ENCODE measurements around the gene DDI1.

Gene DDI1

DNA sequence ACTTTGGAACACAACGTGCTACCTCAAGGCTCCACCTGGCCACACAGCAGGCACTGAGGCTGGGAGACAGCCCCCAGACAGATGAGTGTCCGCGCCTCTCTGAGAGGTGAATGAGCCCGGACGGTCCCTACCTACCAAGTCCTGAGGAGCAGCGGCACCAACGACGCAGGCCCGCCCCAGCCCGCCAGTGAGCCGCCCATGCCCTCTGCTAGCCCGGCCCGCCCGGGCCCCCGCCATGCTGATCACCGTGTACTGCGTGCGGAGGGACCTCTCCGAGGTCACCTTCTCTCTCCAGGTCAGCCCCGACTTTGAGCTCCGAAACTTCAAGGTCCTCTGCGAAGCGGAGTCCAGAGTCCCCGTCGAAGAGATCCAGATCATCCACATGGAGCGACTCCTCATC lies at the start of gene DDI1:
DDI1 (plus strand) TSS at position 53 of the 400 bp plus-strand sequence; CDS start at position 236, 183 bp downstream.
- DNase-seq (ENCODE audit: low read depth in 2 of 2), result no peak

DNA sequence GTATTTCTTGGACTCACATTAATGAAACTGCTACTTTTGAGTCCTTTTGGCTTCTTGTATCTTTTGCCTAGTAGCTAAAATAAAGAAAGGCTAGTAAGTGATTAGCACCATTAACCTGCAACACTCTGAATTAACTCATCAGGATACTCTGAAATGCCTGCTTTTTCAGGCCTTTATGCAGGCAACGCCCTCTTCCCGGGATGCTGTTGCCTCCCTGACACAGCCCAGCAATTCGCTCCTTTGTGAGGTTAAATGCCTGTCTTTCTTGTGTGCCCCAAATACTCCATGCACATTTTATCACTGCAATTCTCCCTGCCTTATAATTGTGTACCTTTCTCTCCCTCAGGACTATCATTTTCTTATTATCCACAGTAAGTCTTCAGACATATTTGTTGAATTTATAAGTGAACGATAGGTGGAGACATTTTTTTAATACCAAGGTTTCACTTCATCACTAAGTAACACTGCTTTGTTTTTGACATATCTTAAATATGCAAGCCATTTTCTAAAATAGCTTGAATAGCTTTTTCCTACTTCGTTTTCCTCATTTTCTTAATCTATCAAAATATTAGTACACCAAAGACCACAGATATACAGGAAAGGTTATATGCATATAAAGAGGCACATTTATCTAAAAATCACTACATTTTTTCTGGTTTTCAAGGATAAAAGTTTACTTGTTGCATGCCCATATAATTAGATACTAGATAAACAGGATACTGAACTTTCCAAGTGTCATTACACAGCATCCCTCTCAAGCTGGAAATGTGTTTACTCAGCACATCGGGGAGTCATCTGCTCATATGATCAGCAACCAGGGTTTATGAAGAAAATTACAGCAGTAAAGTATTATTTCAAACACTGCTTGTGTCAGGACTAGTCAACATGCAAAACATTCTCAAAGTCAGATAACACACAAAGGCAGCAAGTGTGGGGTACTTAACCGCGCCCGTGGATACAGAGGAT lies 48.5 kb upstream of the DDI1 start:
- DNase-seq (ENCODE audit: low read depth in 2 of 2), result no peak

DNA sequence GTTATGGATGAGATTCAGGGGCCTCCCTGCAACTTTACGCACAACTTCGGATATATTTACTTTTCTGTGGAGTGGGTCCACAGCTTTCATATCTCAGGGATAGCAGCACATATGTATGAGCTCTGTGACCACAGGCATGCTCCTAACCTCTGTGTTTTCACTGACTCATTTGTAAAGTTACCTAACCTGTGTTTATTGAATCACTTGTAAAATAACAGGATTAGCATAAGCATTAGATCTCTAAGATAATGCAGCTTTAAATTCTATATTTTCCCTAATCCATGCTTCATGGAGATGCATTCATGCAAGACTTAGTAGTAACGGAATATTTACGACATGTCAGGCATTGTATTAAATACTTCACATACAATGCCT lies 47.9 kb upstream of the DDI1 start:
- DNase-seq (ENCODE audit: low read depth in 2 of 2), result no peak

DNA sequence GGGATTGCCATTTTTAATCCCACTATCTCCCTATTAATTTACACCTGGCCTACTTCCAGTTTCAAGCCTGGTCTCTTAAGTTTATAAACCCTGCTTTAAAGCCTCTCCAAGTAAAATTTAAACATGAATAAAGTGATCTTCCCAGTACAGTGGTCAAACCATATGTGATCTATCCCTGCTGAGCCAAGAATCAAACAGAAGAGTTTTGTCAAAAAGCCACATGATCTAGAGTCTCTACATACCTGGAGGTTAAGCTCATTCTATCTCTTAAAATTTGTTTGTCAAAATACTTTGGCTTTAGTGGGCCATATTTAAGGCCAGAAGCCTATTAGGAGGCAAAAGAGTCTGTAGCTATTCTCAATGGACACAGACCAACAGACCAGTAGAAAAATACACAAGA lies 42.9 kb upstream of the DDI1 start:
- DNase-seq (ENCODE audit: low read depth in 2 of 2), result no peak

DNA sequence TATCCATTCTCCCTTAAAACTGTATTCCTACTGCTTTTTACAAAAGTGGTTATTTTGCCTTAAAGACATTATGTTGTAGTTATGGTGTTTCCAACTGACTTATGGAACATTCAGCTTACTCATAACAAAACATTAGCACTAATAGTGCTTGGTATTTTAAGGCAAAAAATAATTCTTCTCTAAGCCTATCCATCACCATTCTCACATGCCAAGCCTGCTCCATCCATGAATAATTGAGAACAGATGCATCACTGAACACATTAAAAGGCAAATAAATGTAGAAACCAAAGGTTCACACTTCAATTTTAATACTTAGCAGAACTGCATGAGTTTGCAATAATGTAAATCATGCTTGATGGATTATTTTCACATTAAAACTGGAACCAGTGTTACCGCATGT lies 42.3 kb upstream of the DDI1 start:
- no peak for DNase-seq (ENCODE audit: low read depth in 2 of 2)

DNA sequence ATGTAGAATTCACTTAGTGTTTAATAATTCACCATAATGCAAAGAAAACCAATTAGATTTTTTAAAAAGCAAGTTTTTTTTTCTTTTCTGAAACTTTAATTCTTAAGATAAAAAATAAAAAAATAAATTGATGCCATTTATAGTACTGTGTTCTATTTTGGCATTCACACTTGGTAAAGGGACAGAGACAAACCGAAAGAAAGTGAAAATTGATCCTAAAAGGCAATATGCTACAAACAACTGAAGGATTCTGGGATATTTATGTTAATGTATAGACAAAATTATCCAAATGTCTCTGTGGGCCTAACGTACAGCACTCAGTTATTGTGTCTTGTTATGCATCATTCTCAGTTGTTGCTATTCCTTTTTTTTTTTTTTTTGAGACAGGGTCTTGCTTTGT lies 41.9 kb upstream of the DDI1 start:
- DNase-seq (ENCODE audit: low read depth in 2 of 2), result no peak

DNA sequence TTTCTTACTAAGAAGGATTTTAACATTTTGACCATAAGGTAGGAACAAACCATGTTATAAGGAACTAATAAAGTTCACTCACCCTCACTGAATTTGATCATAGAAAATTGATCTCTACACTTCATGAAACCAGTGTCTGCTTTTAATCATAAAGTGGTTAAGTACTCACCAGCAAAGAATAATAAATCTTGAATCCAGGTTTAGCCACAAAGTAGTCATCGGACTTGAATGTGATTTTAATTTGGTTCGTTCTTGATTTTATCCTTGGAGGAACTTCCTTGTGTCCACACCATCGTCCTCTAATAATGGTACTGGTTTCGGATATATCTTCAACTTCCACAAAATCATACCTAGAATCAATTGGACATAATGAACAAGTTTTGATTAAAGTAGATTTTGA lies 40.5 kb upstream of the DDI1 start:
- no peak for DNase-seq (ENCODE audit: low read depth in 2 of 2)

DNA sequence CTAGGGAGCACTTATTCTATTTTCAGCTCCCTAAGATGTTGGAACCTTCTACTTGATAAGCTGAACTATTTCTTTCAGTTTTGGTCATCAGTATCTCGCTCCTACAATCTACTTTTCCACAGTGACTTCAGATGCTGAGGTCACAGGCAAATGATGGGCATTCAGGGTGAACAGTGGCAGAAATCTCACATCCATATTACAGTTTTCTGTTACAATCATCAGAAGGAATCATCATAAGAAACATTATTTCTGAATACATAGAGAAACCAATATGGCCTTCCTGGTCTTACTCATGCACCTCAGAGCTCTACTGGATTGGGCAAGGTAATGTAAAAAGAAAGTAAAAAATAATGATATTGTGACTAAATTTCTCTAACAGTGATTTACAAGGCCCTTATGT lies 39.4 kb upstream of the DDI1 start:
- DNase-seq (ENCODE audit: low read depth in 2 of 2), result no peak

DNA sequence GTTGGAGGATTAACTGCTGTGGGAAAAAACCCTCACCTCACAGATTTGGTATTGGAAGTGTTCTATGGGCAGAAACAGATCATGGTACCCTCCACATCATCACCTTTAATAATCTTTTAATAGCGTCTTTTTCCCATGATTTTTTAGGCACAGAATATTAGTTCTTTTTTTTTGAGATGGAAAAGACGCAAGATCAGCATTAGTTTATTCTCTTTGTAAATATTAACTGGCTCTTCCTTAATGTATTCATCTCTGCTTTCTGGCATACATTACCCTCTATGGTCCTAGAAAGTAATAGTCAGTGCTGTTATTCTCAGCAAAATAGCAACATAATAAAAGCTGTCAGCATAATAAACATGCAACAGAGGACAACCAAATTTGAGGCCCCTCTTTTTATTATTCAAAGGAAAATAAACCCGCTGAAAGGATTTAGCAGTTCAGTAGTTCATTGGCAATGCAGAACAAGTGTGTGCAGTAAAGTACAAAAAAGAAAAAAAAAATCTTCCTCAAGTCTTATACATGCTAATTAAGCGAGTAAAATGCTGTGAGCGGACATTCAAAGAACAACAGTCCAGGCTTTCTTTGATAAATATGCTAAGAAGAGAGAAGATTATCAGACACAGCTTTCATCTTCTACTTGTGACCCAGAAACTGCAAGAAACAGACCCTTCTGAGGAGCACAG lies 37.5 kb upstream of the DDI1 start:
- no peak for DNase-seq (ENCODE audit: low read depth in 2 of 2)

DNA sequence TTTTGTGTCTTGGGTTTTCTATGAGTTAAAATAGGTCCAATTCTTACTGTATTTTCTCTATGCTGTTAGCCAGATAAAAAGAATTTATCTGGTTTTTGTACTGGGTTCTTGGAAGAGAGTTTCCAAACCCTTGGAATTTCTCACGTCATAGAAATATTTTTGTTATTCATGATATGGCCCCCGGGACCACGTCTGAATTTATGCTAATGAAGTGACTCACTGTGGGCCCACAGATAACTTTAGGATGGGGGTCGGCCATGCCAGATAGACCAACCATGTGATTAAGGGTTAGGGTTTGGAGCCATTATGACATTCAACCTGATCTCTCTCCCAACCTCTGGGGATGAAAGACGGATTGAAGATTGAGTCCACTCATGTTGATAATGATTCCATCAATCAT lies 35.6 kb upstream of the DDI1 start:
- no peak for DNase-seq (ENCODE audit: low read depth in 2 of 2)

DNA sequence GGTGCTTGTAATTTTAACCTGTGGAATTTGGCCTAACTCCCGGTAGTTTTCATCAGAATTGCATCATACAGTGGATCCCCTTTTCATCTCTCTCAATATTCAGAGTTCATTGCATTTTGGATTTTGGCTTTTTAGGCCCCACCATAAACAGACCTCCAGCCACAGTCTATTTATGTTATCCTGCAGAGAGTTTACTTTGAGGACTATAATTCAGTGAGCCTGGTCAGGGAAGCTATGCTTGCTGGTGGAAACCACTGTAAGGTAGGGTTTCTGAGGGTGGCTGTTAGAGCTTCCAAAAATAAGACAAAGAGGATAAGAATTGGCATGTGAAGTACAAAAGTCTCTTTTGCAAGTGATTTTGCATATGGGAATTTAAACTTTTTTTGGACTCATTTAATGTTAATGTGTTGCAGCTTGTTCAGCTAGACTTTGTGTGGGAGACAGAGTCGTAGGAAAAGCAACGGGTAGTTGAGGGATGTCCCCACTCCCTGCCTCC lies 34.8 kb upstream of the DDI1 start:
- no peak for DNase-seq (ENCODE audit: low read depth in 2 of 2)

DNA sequence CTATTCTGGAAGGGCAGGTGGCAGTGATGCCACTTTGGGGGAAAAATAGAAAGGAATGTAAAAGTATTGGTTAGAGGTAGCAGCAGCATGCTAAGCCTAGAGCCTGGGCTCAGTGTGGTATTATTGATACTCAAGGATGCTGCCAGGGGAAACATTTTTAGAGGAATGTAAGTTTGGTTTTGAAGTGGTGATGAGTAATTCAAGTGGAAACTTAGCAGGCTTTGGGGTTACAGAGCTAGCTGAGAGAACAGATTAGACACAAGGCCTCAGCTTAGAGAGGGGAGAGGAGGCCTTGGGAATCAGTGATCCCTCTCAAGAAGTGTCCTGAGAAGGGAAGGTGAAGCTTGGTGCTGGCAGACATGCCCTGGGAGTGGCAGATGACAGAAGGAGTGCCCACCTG lies 32.9 kb upstream of the DDI1 start:
- no peak for DNase-seq (ENCODE audit: low read depth in 2 of 2)

DNA sequence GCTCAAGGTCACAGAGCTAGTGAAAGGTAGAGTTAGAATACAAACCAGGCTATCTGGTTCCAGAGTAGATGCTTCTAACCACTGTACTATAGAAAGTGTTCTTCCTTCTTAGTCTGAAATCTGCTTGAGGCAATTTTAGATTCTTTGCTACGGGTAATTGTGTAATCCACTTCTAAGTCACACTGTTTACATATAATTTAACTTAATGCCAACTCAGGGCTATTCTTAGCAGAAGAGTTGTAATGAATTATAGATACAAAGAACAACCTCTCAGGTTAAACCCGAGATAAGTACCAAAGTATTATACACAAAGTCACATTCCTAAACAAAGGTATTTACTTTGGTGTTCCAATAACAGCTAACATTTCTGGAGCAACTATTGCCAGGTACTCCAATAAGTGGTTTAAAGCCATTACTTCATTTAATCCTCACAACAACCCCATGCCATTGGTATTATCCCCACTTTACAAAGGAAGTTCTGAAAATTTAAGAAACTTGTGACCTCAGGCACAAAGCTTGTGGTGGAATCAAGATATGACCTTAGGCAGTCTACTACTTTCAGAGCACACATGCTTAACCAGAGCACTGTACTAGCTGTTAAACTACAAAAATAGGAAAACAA lies 31.1 kb upstream of the DDI1 start:
- no peak for DNase-seq (ENCODE audit: low read depth in 2 of 2)

DNA sequence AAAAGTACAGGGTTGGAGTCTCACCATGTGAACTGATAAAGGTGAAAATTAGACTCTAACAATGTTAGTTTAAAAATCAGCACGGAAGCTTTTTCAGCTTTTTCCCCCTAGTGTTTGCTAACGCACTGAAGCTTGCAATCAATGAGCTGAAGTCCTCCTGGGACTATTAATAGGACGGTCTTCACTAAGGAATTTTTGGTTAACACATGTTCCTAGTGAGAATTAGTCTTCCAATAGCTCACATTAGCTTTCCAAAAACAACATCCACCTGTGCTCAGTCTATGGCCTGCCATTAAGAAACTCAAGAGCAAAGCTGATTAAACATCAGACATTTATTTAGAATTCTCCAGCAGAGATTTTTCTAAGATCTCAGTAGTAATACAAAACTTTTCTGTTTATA lies 26.7 kb upstream of the DDI1 start:
- no peak for DNase-seq (ENCODE audit: low read depth in 2 of 2)

DNA sequence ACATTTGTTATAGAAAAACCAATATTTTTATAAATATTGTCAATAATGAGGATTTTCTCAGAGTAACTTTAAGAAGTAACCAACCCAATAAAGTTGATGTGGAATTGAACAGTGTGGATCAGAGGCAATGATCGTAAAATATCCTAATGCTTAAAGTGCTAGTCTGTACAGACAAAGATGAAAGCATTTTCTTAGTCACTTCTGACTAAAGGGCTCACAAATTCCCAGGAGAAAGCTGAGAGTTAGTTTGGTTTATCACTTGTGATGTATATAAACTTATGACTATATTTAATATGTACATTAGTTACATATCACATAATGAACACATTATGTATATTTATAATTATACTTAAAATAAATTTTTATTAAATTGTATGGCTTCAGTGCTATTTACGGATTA lies 25.4 kb upstream of the DDI1 start:
- no peak for DNase-seq (ENCODE audit: low read depth in 2 of 2)

DNA sequence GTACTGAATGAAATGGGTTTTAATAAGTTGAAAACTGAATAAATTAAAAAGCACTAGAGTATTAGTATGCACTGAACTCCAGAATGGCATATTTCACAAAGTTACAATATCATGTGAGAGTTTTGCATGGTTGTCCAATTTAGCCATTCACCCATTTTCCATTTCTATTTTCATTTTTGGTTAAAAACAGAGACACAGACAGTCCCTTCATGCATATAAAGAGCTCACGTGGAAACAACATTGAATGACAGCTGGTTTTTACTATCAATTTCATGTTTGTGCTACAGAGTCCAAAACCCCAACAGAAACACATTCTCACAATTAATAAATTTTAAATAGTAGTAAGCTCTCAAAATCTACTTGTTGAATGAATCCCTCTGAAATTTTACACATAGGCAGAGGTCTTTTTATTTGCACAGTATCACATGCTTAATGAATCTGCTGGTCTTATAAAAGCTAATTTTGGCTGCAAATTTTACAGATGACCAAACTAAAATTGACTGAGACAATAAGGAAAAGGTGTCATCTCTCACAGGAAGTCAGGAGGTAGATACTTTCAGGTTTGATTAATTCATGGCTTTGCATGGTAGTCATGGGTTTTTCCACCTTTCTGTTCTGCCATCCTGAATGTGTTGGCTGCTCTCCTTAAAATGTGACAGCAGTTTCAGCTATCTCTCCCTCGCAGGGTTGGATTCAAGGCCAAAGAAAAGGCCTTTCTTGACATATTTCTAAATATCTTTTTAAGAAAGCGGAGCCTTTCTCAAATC lies 20.6 kb upstream of the DDI1 start:
- DNase-seq (ENCODE audit: low read depth in 2 of 2), result no peak

DNA sequence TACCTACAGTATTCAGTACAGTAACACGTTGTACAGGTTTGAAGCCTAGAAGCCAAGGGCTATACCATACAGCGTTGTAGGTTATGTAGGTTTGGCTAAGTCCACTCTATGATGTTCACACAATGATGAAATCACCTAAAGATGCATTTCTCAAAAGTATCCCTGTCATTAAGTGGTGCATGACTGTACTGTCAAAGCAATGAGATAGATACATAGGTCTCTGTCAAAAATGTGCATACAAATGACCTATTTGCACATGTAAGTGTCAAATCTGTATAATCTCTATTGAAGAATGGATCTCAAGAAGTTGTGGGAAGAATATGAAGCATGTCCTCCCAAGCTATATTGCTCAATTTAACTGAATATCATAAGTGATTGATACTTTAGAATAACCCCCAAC lies 11.9 kb upstream of the DDI1 start:
- no peak for DNase-seq (ENCODE audit: low read depth in 2 of 2)

DNA sequence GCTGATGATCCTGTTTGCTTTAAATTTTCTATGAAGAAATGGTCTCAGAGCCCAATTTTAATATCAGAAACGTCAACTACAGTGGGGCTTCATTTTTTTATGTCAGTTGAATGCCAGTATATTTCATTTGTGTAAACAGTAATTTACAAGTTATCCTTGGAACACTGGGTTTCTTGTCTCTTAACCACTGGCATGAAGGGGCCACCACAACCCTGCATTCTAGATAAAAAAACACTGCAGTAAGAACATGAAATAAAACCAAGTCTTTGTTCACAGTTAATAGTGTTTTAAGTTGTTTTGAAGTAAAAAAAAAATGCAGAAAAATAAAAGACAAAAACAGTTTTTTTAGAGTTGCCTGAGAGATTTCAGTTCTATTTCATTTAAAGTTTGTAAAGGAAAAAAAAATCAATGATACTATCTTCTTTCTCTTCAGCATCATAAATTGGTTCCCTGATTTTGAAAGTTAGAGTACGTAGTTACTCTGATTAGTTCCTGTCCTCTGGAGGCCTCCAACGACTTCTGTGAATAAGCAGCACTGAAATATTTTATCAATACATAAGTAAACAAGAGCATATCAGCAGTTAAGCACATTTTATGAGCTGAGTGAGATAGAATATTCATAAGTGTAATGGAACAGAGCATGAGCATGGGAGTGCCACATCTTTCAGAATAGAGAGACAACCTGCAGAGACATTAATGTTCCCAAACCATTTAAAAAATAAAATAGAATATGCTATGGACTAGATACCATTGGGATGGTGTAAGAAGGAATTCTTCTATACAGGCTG lies 7.8 kb upstream of the DDI1 start:
- DNase-seq (ENCODE audit: low read depth in 2 of 2), result no peak

DNA sequence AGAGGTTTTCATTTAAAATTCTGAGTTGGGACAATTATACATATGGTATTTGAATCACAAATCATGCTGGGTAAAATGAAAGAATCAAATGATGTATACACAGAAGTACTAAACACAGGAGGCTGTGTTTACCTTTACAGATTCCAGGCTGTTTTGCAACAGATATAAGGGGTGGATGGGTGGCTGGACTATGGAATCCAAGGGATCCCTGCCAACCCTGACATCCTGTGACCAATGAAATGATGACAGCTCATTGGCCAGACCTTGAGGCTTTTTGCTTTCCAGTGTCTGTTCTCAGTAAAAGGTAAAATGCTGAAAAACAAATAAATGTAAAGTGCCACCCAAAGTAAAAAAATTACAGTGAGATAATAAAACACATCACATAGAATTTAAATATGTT lies 3.3 kb upstream of the DDI1 start:
- no peak for DNase-seq (ENCODE audit: low read depth in 2 of 2)

DNA sequence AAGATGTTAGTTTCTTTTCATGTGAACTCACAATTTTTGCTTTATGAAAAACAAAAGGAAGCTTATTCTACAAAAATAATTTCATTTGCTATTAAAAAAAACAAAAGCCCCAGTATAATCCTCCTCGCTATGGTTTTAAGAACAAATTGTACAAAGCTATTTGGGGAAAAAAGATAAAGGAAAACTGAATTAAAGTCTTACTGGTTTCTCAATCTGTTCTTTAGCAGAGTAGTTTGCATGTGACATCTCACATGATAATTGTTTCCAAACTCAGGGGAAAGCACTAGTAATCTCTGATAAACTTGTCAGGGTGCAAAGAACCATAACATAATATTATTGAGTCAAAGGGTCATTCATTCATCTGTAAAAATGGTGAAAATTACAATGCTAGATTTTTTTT lies 2.9 kb upstream of the DDI1 start:
- DNase-seq (ENCODE audit: low read depth in 2 of 2), result no peak

DNA sequence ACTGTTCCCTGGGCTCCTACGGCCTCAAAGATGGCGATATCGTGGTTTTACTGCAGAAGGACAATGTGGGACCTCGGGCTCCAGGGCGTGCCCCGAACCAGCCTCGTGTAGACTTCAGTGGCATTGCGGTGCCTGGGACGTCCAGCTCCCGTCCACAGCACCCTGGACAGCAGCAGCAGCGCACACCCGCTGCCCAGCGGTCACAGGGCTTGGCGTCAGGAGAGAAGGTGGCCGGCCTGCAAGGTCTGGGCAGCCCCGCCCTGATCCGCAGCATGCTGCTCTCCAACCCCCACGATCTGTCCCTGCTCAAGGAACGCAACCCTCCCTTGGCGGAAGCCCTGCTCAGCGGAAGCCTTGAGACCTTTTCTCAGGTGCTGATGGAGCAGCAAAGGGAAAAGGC lies 555 bp downstream of the DDI1 start:
- no peak for DNase-seq (ENCODE audit: low read depth in 2 of 2)

Measured in stimulated activated CD4-positive, alpha-beta T cell treated with anti-CD3 and anti-CD28 coated beads, Interleukin-15, amount 100 ng/mL, for 48 hours (primary cell).